ENCODE measurements around the gene WDR46.

DNA sequence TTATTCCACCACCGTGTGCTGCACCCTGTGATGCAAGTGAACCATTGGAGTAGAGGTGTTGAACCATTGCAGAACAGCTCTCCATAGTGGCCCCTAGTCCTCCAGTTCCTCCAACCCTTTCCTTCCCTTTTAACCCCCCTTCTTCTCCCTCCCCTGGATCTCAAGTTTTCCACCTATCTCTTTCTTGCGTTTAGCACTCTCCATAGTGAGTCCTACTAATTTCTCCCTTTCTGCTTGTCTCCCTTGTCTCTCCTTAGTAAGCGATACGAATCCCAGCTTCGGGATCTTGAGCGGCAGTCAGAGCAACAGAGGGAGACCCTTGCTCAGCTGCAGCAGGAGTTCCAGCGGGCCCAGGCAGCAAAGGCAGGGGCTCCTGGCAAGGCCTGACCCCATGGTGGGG, 1.4 kb upstream of the WDR46 start:
- no peak for TF ChIP-seq CTCF (IDR thresholded peaks at IDR 0.05)
- no peak for TF ChIP-seq POLR2A (IDR thresholded peaks at IDR 0.05)

Measured in heart left ventricle (tissue), 13 donors.